NCI-H446 (cell line): Measurements from ENCODE around the gene KRT34.
"Not testable (repeated sequence)": the region's sequence is repeated elsewhere in the genome, so short reads cannot be mapped to it uniquely, and the experiment has no call there.

ENCODE experiments used
- DNase-seq, 2 experiments: peaks; one replicate each; lab custom pipeline; 2025; lab: John Stamatoyannopoulos, UW

The KRT34 gene

GRCh38 chr17:41366070-41366469, 16.0 kb downstream of the KRT34 start:
- no peak for DNase-seq

- no peak for DNase-seq
Observed at GRCh38 chr17:41363881-41364280, 18.2 kb downstream of the KRT34 start.

GRCh38 chr17:41360296-41360995, 21.7 kb downstream of the KRT34 start:
- no peak for DNase-seq

DNA sequence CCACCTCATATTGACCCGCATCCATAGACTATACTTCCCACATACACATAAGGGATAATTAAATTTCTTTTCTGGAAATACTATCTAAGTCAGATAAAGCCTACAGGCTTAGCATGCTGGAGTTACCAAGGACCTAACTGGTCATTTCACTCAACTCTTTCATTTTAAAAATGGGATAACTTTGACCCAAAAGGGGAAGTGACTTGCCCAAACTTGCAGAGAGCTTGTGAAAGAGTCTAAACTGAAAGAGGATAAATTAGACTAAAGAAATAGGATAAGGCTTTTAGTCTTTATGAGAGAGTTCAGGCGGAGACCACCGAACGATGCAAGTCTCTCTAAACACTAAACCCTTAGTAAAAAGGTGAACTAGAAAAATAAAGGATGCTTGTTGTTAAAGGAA, 27.6 kb downstream of the KRT34 start:
- DNase-seq, result no peak

DNA sequence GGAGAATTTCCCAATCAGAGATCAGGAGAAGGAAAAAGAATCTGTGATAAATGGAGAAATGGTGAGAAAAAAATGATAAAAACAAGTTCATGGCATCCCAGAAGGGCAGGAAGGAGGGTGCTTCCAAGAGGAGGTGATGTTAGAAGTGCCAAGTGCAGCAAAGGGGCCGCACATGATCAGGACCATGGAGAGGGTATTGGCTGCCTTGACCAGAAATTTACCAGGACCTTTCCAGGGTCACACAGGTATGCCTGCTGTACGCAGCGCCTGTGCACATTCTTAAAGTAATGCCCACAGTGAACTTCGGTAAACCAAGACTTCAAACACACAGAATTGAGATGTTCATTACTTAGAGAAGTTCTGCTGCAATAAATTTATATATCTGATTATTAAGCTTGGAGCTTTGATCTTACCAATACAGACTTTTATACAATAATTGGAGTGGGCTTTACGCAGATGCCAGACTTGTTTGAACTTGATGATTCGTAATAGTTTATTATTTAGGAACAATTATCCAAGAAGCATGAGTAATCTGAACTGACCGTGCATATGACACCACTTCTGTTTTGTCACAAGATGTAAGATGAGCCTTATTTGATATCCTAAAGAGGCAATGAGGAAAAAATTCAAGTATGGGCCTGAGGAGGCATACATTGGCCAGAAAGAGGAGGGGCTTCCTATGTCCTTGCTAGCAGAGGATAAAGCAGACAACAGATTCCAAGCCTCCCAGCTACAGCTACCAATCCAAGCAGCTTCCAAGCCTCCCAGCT, 29.3 kb downstream of the KRT34 start:
- no peak for DNase-seq

DNA sequence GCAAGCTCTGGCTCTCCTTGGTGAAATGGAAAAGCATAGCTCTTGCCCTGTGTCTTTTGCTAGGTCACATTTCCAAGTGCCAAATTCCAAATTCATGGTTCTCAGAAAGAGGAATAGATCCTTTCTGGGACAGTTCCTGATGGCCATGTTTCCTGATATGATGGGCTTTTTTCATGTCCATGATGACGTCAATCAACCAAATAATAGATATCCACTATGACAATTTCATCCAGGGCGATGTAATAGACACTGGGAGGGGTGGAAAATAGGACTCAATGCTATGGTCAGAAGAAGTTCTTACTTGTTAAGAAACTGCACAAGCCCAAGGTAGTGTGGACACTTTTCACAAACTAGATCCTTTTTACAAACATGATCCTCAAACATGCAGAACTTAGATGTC, 30.9 kb downstream of the KRT34 start:
- DNase-seq, result no peak

- not testable (repeated sequence) for DNase-seq
Observed at GRCh38 chr17:41350381-41350878, 31.7 kb downstream of the KRT34 start, which contains the start of gene KRT33A. Gene KRT33A, minus strand, starts transcription at chr17:41350828. Its CDS starts 61 bp downstream, at chr17:41350767.

DNA sequence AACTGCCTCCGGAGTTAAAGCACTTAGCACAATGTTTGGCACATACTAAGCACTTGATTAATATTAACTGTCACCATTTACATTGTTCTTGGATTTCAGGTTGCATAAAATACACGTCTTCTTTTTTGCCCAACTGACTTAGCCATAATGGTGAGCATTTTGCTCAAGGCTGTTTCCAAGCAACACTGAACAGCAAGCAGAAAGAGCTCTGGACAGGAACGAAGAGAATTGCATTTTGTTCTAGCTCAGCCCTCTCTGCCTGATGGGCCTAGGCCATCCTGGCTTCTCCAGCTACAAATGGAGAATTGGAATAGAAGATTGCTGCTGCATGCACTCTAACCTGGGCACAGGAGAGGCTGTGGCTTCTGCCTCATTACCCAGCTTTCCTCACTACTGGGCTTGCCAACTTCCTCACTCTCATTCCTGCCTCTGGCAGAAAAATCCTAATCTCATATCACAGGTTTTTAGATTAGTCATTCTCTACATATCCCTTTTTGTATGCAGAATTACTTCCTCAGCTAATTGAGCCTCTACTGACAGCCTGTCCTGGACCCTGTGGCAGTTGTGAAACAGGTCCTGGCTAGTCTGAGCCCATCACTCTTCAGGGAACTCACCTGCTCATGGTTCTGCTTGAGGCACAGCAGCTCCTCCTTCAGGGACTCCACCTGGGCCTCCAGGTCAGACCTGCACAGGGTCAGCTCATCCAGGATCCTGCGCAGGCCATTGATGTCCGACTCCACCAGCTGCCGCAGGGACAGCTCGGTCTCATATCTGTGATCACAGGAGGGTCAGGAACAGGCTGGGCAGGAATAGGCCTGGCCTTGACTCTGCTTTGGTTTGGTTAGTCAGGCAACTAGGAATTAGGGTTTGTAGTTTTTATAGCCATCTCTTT, 34.0 kb downstream of the KRT34 start:
- DNase-seq, result no peak

DNA sequence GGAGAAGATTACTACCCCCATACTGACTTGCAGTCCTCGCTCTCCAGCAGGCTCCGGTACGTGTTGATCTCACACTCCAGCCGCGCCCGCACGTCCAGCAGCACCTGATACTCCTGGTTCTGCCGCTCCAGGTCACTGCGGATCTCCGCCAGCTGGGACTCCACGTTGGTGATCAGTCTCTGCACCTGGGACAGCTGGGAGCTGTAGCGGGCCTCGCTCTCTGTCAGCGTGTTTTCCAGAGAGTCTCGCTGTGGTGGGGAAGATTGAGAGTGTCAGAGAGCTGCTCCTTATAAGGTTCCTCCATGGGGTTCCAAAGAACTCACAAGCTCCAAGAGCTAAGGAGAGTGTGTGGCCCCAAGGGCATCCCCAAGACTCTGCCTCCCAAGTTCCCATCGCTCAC, 35.7 kb downstream of the KRT34 start:
- DNase-seq, result not testable (repeated sequence)

- DNase-seq, result no peak
Observed at GRCh38 chr17:41345992-41346391, 36.1 kb downstream of the KRT34 start.

GRCh38 chr17:41343029-41343428, 39.1 kb downstream of the KRT34 start:
- DNase-seq, result no peak

DNA sequence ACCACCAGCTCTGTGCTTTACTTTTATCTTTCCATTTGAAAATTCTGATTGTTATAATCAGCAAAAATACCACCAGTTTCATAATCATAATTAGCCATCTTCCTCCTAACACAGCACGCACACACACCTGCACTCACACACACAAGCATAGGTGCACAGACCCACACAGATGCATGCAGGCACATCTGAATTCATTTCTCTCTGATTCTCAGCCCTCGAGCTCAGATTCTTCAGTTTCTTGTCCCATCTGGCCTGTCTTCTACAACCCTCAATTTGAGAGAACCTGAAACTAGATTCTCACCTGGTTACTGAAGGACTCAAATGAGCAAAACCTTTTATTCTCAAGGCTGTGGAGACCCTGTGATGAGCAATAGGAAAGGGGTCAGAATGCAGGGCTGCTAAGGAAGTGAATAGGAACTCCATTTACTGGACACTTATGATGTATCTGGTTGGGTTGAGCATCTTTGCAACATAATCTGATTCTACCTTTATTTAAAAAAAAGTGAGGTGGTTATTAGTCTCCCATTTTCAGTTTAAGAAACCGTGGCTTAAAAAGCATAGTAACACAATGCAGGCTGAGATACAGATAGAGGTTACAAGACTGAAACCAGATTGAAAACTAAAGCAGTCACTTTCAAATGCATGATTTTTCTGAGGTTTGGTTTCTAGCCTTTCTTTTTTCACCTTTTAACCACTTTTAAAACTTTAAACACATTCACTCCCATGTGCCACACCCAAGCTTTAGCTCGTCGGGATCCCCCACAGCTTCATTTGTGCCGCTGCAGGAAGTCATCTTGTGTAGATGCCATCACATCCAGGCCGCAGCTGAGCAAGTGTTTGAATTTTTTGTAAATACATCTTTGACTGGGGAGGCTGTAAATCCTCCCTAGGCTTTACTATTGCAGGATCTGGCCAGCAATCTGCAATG, 40.9 kb downstream of the KRT34 start:
- DNase-seq, result no peak

DNA sequence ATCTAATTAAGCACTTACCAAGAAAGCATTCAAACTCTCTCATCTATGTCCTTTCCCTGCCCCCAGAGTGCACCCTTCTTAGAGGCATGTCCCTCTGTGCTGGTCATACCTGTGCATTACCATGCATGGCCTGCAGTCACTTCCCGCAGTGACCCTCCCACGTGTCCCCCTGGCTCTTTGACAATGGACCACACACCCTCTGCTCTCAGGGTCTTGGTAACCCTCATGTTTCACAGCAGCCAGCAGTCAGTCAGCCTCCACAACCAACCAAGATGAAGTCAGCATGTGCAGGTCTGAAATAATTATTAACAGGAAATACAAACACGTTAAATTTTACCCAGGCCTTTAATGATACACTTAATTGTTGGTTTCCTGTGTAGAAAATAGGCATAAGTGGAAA, 41.6 kb downstream of the KRT34 start:
- DNase-seq, result no peak

DNA sequence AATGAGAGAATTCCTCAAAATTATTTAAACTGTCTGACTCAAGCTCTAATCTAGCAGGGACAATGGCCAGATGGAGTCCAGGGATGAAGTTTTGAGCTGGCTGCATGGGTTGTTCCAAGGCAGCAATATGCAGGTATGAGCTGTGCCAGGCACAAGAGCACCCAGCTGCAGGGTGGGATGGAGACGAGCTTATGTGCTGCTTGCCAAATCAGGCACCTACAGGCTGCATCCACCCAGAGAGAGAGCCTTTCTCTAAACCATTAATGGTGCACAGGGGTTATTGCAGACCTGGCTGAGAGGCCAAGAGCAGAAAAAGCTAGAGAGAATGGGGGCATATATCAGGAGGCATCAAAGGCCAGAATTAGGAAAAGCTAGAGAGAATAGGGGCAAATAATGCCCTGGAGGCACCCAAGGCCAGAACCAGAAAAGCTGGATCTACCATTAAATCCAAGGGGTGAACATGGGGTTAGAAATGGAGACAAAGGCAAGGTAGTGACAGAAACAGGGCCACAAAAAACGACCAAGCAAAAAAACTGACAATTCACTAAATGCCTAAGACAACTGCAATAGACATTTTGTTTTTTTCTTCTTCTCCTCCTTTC, 42.4 kb downstream of the KRT34 start:
- no peak for DNase-seq

GRCh38 chr17:41338961-41339485, 43.1 kb downstream of the KRT34 start:
- no peak for DNase-seq

DNA sequence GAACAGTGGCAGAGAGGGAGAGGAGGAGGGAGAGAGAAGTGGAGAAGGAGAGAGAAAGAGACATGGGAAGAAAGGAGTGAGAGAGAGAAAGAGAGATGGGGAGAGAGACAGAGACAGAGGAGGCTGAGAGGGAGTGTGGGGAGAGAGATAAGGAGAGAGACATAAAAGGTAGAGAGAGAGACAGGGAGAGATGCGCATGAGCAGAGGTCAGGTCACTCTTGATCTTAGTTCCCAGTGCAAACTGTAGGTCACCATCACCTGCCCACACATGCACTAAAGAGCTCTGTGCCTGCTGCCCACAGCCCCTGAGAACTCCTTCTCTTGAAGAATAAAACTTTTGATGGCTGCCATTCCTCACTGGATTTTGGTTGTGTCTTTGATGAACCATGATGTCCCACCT, 46.4 kb downstream of the KRT34 start:
- no peak for DNase-seq

DNA sequence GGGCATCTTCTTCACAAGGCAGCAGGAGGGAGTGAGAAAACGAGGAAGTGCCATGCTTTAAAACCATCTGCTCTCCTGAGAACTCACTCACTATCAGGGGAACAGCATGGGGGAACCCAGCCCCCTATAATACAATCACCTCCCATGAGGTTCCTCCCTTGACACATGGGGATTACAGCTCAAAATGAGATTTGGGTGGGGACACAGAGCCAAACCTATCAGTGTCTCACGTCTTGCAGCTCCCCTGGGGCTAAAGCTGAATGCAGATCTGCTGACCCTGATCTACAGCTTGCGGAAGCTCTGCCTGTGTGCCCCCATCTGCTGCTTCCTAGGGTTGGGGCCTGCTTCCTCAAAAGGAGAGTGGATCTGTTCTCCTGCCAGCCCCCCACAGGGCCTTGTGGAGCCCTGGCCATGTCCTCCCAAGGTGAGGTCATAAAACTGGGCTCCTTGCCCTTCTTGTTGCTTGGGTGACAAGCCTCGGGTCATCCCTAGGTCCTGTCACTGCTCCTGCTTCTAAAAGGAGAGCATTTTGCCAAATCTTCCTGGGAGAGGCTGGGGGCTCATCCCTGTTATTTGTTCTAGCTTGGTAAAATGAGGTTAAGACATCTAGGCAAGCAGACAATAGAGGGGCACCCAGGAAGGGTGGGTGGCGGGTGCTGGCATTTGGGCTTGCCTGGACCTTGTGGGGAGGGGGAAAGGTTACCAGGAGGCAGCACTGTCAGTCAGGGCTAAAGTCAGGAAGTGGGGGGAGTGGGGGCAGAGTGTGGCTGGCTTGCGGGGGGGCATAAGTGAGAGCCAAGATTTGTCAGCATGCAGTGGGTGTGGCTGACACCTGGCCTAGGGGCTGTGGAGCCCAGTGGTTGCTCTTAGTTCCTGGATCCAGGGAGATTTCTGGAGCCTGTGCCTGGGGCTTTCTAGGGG, 47.5 kb downstream of the KRT34 start:
- DNase-seq, result no peak

DNA sequence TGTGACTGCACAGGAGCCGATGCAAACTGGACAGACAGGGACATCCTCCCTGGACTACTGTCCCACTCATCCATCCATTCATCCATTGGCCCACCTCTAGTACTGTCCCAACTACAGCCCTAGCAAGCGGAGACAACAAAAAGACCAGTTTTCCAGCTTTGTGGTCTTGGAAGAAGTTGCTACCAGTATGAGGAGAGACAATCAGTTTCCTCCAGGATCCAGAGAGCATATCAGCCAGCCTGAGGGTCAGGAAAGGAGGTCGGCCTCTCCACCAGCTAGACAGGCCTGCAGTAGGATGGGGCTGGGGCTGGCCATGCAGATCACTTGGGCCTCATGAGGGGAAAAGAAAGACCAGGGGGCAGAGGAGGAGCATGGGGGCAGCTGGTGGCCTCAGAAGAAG, 48.3 kb downstream of the KRT34 start:
- no peak for DNase-seq

DNA sequence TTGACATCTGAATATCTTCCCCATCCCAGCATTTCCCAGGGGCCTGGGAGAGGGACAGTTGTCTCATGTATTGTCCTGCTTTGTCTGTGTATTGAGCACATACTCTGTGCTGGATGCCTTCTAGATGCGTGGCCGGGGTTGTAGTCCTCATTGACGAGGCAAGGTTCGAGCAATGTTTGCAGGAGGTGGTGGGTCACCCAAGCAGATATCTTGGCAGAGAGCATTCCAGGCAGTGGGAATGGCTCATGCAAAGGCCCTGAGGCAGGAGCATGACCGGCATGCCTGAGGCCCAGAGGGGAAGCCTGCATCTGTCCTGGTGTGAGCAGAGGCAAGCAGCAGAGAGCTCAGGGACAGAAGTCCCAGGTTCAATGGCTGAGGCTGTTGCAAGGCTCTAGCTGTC, 49.0 kb downstream of the KRT34 start:
- DNase-seq, result no peak
